Coronary artery (tissue), 2 donors: ENCODE results near the gene CA7.
A peak's percentile ranks its signal among the peaks of the same experiment; 100 is the strongest.
"Not testable (repeated sequence)": the region's sequence is repeated elsewhere in the genome, so short reads cannot be mapped to it uniquely, and the experiment has no call there.

Source experiments
- DNase-seq: peaks from one replicate; pipeline ENCODE4 v3.0.0-alpha.2; 2017; ENCODE audit warnings: low spot score
- H3K27ac ChIP-seq, 2 donors: fragments of 200-600 bp; sonication (generic); one replicate each; pipeline ENCODE4 v1.5.1; 2016 to 2019
- H3K4me3 ChIP-seq: fragments of 200-600 bp; sonication (generic); 2 replicates; pipeline ENCODE4 v1.5.1; 2016; ENCODE audit warnings: mild to moderate bottlenecking, moderate library complexity
- CTCF ChIP-seq: fragments of 200-600 bp; sonication (generic); IDR thresholded peaks from one replicate; pipeline ENCODE4 v1.5.1; 2019; ENCODE audit warnings: antibody characterized with exemption

Gene CA7

DNA sequence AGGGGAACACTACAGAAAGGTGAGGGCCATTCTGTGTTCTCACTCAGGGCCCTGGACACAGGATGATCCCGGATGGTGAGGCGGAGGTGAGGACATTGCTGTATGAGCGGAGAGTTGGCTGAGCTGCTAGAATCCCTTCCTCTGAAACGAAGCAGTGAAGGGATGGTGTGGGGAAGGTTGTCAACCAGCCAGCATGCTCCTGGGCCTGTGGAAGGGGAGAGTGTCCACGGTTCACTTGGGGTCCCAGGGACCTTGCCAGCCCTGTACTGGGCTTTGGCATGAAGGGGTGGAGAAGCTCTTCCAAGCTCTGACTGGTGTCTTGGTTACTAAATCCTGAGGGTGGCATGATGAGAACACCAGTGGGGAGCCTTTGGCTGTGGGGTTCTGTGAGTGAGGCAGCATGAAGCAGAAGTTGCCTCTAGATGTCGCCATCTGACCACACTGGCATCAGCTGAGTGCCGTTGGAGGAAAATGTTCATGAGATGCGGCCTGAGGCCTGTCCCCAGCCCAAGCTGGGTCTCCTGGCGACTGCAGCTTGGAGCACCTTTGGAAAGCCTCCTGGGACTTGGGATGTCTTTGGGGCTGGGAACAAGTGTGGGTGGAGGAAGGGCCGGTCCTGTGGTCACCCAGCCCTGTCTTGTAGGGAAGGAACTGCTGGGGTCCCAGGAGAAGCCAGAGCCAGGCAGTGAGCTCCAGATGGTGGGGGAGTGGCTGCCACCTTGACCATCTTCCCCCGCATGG lies 50.9 kb downstream of the CA7 start:
- H3K27ac ChIP-seq: peak overlapping the region; percentile 62 to 85
- DNase-seq: no peak
- H3K4me3 ChIP-seq: no peak overlapping the region

DNA sequence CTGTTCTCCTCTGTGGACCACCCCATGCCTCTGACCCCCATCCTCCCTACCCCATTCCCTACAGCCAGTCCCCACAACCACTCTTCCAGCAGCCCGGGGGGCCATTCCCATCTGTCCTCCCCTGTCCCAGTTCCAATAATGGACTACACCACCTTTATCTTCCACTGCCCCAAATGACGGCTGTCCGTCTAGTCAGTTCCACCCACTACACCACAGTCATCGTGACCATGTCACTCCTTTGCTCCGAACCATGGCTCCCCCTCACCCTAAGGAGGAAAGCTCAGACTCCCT lies 51.4 kb downstream of the CA7 start:
- no peak for TF ChIP-seq CTCF
- H3K4me3 ChIP-seq: no peak overlapping the region
- DNase-seq: no peak
- H3K27ac ChIP-seq: peak overlapping the region; percentile 62 to 85

More for the DNA sequence above, 50.9 kb downstream of the CA7 start:
- TF ChIP-seq CTCF: peak; percentile 78

DNA sequence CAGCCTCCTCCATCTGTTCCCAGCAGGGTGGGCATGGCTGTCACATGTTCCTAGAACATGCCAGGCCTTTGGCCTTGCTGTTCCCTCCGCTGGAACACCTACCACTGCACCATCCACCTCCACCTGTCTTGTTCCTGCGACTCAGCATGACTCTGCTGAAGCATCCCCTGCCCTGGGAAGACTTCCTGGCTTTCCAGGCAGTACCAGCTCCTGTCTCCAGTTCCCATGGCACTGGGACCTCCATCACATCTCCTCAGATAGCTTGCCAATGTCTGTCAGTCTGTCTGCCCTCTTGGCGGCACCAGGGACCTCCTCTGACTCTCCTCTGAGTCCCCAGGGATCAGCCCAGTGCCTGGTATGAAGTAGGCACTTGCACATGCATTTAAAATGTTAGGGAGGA lies 51.8 kb downstream of the CA7 start:
- peak overlapping the region; percentile 62 to 85 for H3K27ac ChIP-seq

GRCh38 chr16:66896682-66897081 lies 52.5 kb downstream of the CA7 start:
- peak overlapping the region; percentile 71 to 85 for H3K27ac ChIP-seq
- not testable (repeated sequence) for H3K4me3 ChIP-seq, DNase-seq

More for the DNA sequence above, 51.8 kb downstream of the CA7 start:
- TF ChIP-seq CTCF: no peak
- no peak overlapping the region for H3K4me3 ChIP-seq
- no peak for DNase-seq

DNA sequence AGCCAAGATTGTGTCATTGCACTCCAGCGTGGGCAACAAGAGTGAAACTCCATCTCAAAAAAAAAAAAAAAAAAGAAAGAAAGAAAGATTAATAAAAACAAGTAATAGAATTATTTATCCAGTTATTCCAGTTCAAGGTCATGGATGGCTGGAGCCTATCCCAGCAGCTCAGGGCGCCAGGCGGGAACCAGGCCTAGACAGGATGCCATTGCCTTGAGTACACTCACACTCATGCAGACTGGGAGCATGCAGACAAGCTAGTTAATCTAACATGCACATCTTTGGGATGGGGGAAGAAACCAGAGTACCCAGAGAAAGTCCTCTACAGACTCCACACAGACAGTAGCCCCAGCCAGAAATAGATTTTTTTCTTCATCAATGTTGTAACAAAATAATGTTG lies 54.0 kb downstream of the CA7 start:
- H3K4me3 ChIP-seq: no peak overlapping the region
- DNase-seq: no peak
- no peak for TF ChIP-seq CTCF
- peak overlapping the region; percentile 95 to 97 for H3K27ac ChIP-seq

DNA sequence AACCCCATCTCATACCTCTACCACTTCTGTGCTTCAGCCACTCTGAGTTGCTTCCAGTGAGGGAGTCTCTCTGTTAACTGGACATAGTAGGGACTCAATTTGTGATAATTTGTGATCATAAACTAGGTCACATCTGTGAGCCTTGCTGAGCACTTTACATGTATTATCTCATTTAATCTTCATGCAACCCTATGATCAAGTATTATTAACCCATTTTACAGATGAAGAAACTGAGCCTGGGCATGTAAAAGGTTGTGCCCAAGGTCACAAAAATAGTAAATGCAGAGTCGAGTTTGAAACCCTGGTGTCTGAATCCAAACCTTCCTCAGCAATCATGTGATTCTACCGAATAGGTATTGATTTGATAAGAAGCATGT lies 54.7 kb downstream of the CA7 start:
- Histone ChIP-seq H3K27ac (peak overlapping the region; percentile 95 to 97), H3K4me3 (no peak overlapping the region)
- DNase-seq: no peak
- no peak for TF ChIP-seq CTCF

DNA sequence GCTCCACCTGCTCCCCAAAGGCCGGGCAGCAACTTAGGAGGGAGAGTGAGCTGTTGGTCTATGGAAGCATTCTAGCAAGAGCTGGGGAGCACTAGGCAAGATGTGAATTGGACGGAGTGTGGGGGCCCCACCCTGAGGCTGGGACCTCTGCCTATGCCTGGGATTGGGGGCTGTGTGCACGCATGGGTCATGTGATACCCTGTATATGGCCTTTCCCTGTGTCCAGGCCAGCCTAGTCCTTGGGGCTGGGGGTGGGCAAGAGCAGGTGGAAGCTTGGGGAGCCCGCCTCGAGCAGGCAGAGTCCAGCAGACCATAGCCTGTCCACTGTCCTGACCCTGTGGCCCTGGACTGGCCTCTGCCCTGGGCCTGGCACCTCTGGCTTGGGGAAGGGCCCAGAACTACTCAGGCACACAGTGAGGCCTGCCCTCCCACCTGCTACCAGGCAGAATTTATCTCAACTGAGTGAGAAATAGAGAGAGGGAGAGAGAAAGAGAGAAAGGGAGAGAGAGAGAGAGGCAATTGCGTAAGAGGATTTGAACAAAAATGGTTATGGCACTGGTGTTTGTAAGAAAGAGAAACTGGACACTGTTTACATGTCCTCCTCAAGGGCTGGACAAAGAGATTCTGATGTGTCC lies 55.2 kb downstream of the CA7 start:
- no peak for DNase-seq
- peak overlapping the region; percentile 95 to 97 for H3K27ac ChIP-seq
- peak overlapping the region; percentile 32 for H3K4me3 ChIP-seq
- no peak for TF ChIP-seq CTCF
